Measurements from ENCODE around the gene PXDN.

Gene PXDN

GRCh38 chr2:1663621-1664020 is 80.7 kb downstream of the PXDN start:
- DNase-seq (ENCODE audit: low read depth) = no peak

- DNase-seq (ENCODE audit: low read depth) = no peak
These were observed 81.6 kb downstream of the PXDN start for GRCh38 chr2:1662606-1663180.

GRCh38 chr2:1661891-1662605 is 82.3 kb downstream of the PXDN start:
- DNase-seq (ENCODE audit: low read depth) = no peak

DNA sequence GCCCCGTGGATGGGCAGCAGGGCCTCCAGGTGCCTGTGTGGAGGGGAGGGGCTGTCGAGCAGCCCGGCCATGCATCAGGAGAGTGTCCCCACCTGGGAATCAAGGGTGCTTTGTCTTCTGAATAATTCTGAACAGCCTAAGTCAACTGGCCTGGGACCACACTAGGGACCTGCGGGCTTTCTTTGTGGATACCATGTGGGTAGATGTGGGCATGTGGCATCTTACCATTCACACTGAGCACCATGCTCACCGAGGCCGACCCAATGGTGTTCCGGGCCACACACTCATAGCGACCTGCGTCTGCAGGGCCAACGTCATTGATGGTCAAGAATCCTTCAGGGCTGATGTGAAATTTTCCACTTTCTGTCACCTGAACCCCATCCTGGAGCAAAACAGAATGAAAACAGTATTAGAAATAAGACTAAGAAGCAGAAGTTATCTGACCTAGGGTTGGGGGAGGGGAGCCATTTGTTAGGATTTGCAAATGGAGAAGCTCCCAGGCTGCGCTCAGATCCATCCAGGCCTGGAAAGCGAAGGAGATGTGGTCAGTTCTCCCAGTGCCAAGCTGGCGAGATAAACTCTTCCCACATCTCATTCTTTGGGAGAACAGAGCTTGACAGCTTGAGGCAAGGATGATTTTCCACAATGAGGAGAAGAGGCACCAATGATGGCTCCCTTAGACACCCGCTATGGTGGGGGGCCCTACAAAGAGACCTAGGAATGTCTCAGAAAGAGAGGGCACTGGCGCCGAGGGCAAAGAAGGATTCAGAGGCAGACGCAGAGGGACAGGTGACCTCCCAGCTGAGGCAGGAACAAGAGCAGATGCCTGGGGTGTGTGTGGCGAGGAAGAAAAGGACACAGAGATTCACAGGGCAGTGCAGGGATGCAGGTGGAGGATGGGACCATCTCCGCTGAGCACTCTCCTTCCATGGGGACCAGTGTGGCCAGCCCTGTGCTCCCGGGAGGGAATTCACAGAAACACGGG is 83.4 kb downstream of the PXDN start:
- no peak for DNase-seq (ENCODE audit: low read depth)

DNA sequence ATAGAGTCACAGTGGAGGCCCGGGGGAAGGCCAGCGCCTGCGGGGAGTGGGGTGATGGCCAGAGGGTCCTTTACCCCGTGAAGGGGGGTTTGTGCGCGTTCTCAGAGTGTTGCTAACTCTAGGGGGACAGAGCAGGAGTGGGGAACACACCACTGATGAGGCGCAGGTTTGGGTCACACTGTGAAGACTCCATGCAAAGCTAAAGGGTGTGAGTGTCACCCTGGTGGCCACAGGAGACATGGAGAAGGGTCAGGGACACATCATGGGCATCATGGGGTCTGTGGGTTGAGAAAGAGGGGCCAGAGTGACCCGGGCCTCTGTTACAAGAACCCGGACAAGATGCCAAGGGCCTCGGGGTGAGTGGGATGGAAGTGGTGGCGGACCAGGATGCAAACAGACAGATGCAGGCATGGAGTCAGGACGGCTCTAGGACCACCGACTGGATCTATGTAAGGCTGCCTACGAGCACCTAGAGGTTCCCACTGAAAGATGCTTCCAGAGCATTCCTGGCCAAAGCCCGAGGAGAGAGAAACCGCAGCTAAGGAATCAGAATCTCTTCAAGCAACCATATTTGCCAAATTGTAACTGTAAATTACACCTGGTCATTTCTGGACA is 84.3 kb downstream of the PXDN start:
- DNase-seq (ENCODE audit: low read depth) = no peak

GRCh38 chr2:1658394-1659151 is 85.7 kb downstream of the PXDN start:
- no peak for DNase-seq (ENCODE audit: low read depth)

DNA sequence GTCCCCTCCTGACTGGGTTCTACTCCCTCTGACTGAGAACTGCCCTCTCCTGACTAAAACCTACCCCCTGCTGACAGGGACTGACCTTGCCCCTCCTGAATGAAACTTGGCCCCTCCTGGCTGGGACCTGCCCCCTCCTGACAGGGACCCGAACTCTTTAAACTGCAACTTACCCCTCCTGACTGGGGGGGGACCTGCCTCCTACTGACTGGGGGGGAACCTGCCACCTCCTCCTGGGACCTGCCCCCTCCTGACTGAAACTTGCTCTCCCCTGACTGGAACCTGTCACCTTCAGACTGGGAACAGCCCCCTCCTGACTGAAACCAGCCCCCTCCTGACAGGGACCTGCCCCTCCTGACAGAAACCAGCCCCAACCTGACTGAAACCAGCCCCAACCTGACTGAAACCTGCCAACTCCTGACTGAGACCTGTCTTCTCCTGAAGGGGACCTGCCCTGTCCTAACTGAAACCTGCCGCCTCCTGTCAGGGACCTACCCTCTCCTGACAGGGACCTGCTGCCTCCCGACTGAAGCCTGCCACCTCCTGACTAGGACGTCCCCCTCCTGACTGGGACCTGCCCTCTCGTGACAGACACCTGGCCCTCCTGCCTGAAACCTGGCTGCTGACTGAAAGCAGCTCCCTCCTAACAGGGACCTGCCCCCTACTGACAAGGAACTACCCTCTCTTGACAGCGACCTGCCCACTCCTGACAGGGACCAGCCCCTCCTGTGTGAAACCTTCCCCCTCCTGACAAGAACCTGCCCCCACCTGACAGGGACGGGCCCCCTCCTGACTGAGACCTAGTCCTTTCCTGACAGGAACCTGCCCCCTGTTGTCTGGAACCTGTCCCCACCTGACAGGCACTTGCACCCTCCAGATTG is 87.1 kb downstream of the PXDN start:
- no peak for DNase-seq (ENCODE audit: low read depth)

DNA sequence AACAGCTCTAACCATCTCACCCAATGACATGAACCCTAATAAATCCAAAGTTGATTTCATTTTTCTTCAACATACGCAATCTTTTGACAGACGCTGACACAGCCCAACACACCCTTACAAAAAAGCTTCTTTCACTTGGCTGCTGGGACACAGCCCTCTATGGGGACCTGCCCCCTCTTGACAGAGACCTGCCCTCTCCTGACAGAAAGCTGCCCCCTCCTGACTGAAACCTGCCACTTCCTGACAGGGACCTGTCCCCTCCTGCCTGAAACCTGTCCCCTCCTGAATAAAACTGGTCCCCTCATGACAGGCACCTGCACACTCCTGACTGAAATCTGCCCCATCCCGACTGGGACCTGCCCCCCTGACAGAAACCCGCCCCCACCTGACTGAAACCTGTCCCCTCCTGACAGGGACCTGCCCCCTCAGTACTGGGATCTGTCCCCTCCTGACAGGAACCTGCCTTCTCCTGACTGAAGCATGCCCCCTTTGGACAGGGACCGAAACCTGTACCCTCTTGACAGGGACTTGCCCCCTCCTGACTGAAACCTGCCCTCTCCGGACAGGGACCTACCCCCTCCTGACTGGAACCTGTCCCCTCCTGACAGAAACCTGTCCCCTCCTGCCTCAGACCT is 87.9 kb downstream of the PXDN start:
- no peak for DNase-seq (ENCODE audit: low read depth)

GRCh38 chr2:1655461-1655860 is 88.9 kb downstream of the PXDN start:
- DNase-seq (ENCODE audit: low read depth) = no peak

GRCh38 chr2:1654696-1655374 is 89.5 kb downstream of the PXDN start:
- no peak for DNase-seq (ENCODE audit: low read depth)

DNA sequence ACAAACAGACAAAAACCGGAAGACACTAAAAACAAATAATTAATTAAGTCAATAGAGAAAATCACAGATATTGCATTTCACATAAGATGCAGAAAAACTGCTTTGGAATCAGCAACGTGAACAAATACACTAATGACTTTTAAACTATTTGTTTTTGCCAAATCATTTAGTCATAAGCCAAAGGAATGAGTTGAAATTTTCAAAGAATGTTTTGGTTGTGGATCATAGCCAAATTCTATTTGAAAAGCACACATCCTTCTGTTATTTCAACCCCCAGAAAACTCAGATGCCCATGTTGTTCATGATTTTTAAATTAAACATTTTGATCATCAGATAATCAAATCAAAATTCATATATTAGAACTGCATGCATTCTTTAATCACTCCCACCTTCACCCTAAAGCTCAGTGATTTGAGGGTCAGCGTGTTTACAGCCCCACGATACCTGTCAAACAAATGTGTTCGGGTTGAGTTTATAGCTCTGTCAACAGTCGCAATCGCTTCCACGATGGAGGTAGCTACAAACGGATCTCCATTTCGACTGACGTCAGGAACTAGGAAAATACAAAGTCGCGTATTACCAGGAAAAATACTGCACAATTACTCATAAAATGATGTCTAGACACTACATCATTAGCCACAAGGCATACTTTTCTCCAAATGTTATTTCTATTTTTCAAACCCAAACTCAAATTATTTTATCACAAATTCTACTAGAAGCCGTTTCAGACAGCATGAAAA is 90.2 kb downstream of the PXDN start:
- DNase-seq (ENCODE audit: low read depth) = no peak

- DNase-seq (ENCODE audit: low read depth) = no peak
These were observed 92.1 kb downstream of the PXDN start for GRCh38 chr2:1652034-1652790.

DNA sequence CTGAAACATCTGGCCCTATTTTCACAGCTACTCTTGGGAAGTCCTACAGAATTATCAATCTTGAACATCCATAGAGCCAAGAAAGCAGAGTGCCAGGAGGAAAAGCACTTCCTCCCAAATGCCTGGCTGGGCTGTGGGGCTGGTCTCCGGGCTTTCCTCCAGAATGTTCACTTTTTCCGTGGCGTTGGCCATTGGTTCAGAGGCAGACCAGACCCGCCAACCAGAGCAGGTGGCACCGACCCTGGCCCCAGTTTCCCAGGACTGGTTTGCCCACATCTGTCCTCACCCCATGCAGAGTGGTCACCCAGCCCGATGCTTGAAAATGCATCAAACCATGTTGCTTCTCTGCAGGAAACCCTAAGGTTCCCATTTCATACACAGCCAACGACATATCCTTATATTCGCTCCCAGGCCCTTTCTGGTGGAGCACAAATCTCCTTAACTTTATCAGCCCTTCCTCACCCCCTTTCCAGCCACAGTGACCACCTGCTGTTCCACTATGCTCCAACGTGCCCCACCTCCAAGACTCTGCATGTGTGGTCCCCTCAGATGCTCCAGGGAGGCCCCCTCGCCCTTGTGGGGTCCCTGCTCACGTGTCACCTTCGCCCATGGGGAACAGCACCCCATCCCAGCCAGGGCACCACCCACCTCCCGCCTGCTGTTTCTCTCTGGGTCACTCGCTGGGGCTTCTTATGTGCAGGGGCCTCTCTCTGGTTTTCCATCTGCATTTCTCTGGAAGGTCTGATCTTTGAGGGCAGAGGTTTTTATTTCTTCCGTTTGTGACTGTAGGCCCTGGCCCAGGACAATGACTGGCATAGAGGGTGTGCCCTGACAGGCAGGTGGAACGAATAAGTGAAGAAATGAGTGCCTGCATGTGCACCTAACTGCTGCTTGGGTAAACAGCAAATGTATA is 92.9 kb downstream of the PXDN start:
- DNase-seq (ENCODE audit: low read depth) = no peak

DNA sequence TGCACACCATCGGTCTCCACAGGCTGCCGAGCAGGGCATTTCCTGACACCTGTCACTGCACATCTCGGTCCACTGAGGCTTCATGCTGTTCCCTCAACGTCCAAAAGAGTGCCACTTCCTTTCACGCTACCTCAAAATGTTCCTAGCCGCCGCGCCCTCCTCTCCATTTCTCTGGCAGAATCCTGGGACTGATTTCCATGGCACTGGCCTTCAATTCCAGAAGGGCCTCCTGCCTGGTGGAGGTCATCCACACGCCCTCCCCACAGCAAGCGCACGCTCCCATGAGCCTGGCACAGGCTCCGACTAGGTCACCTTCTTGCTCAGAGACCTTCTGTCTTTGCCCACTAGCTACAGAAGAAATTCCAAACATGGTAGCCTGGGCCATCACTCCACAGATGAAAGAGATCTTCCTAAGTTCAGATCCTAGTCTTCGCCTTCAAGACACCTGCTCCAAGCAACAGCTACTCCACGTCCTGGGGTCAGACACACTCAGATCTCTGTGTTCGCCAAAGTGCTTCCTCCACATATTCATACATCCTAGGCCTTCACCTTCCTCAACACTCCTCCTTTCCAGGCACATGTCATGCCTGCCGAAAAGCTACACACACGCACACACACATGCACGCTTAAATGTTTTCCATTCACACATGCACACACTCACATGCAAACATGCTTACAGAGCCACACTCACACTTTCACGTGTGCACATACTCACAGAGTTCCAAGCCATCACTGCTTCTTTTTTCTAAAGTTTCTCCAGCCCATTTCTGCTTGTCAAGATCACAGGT is 94.0 kb downstream of the PXDN start:
- DNase-seq (ENCODE audit: low read depth) = no peak

GRCh38 chr2:1649103-1650084 is 94.9 kb downstream of the PXDN start:
- no peak for DNase-seq (ENCODE audit: low read depth)
